ENCODE results near the gene SPTBN1.

GRCh38 chr2:54706622-54707021 lies 250.5 kb downstream of the SPTBN1 start:
- TF ChIP-seq CTCF (IDR thresholded peaks at IDR 0.05) (no peak), POLR2A (IDR thresholded peaks at IDR 0.05) (no peak)
